Kidney (tissue), 14 donors: ENCODE measurements around the gene PRR7. TPM values are rescaled to one million over a fixed set of nuclear protein-coding genes. Genes with fewer than 3 reads are reported as not detected.
"Not testable (repeated sequence)": the region's sequence is repeated elsewhere in the genome, so short reads cannot be mapped to it uniquely, and the experiment has no call there.

Source experiments
- DNase-seq, 5 donors: peaks; one replicate each; pipeline ENCODE4 v3.0.0-alpha.2; 2013 to 2020
- FAIRE-seq: peaks from 2 replicates; lab custom pipeline; 2012; peaks lifted over from hg19 to GRCh38; lab: Jason Lieb, UNC
- H3K27ac ChIP-seq, 2 donors: one replicate each; pipeline ENCODE4 v1.7.0; 2013; ENCODE audit warnings: low read depth in 2 of 2, low read length in 2 of 2, inconsistent platforms in 1 of 2
- H3K27me3 ChIP-seq: one replicate; pipeline ENCODE4 v1.7.1; 2013; ENCODE audit warnings: low read length, inconsistent platforms; ENCODE audit not compliant: control insufficient read depth, insufficient read depth
- H3K36me3 ChIP-seq, 3 donors: one replicate each; pipeline versions ENCODE4 v1.7.0 to v1.7.1; 2013; ENCODE audit warnings: low read length in 3 of 3, control low read depth in 1 of 3, inconsistent platforms in 1 of 3; ENCODE audit not compliant: insufficient read depth in 3 of 3, control insufficient read depth in 2 of 3
- H3K4me1 ChIP-seq, 3 donors: one replicate each; pipeline versions ENCODE4 v1.7.0 to v1.7.1; 2013; ENCODE audit warnings: low read length in 3 of 3, inconsistent platforms in 1 of 3, low read depth in 1 of 3; ENCODE audit not compliant: control insufficient read depth in 2 of 3, insufficient read depth in 2 of 3
- H3K4me3 ChIP-seq, 3 donors: one replicate each; pipeline versions ENCODE4 v1.7.0 to v1.8.1; 2013; ENCODE audit warnings: low read length in 3 of 3, control low read depth in 1 of 3, inconsistent platforms in 1 of 3
- H3K9ac ChIP-seq, 3 donors: one replicate each; pipeline versions ENCODE4 v1.7.0 to v1.7.1; 2013; ENCODE audit warnings: low read length in 3 of 3, control low read depth in 1 of 3, inconsistent platforms in 1 of 3
- H3K9me3 ChIP-seq, 3 donors: one replicate each; pipeline versions ENCODE4 v1.7.0 to v1.7.1; 2013; ENCODE audit warnings: low read length in 3 of 3, control low read depth in 1 of 3, inconsistent platforms in 1 of 3; ENCODE audit not compliant: control insufficient read depth in 2 of 3, insufficient read depth in 1 of 3
- CTCF ChIP-seq: IDR thresholded peaks from 3 replicates; pipeline ENCODE4 v1.5.1; 2012; ENCODE audit warnings: mild to moderate bottlenecking, moderate library complexity, borderline replicate concordance; ENCODE audit not compliant: insufficient read depth; ENCODE audit errors: extremely low read depth
- intact Hi-C: fragments of 100-400 bp; cut with DNase I; formaldehyde crosslinking; loops from one replicate; pipeline ENCODE4 v1.11.1; 2022
- polyA plus RNA-seq: library from polyadenylated mRNA; stranded (reverse); fragments of 350-450 nt; fragmentation: Illumina TruSeq; extraction: RNeasy Lipid Tissue Mini Kit (QIAGEN cat#74804); gene quantifications from one replicate; pipeline ENCODE4 v1.2.3, GENCODE V29; 2014; ENCODE audit warnings: low read depth, low replicate concordance; ENCODE audit not compliant: insufficient read depth
- total RNA-seq: library from RNA; stranded (reverse); fragmentation: NEBNext Ultra II Directional; extraction: Animal tissue kit (Norgen Biotek cat#: 25700); gene quantifications from one replicate; pipeline ENCODE4 v1.2.1, GENCODE V29; 2021
- donor health status: control.
- donor health status: control.
- donor health status: control.
- donor health status: control.
- donor health status: control.
- donor health status: DM: yes; HTN: yes; CAD: no.
- donor health status: Normal renal cell carcinoma (clear cell type).

PRR7 gene
- total and polyA plus RNA-seq, 2 donors from 2014 or later: 1.6 to 5.5 TPM

GRCh38 chr5:177483994-177484901 is 37.6 kb downstream of the PRR7 start:
- no peaks in the 10 kb centered on the region for H3K9me3 ChIP-seq
- H3K36me3 ChIP-seq: no peaks in the 10 kb centered on the region
- no peaks in the 10 kb centered on the region for H3K27me3 ChIP-seq
- FAIRE-seq: no peak
- no peak for TF ChIP-seq CTCF
- peak in 1 of 5 donors; percentile 68 for DNase-seq
- intact Hi-C loops: no loop called here
- no peak overlapping the region for H3K27ac ChIP-seq
- H3K4me1 ChIP-seq: no peaks in the 10 kb centered on the region
- H3K4me3 ChIP-seq: no peak overlapping the region
- H3K9ac ChIP-seq: no peak overlapping the region

- peak in 1 of 5 donors; percentile 70 for DNase-seq
- no peaks in the 10 kb centered on the region for H3K9me3 ChIP-seq
- H3K4me1 ChIP-seq: no peaks in the 10 kb centered on the region
- no peaks in the 10 kb centered on the region for H3K27me3 ChIP-seq
- TF ChIP-seq CTCF: no peak
- no peak overlapping the region for H3K4me3 ChIP-seq
- no peaks in the 10 kb centered on the region for H3K36me3 ChIP-seq
- no peak for FAIRE-seq
- intact Hi-C loops: no loop called here
- H3K27ac ChIP-seq: no peak overlapping the region
- H3K9ac ChIP-seq: no peak overlapping the region
Observed at GRCh38 chr5:177484902-177485549, 38.4 kb downstream of the PRR7 start.

- H3K36me3 ChIP-seq, H3K4me3 ChIP-seq, DNase-seq, FAIRE-seq, intact Hi-C loops, H3K9ac ChIP-seq, H3K27ac ChIP-seq, H3K27me3 ChIP-seq, H3K9me3 ChIP-seq, H3K4me1 ChIP-seq: not testable (repeated sequence)
Observed at GRCh38 chr5:177485753-177486152, 39.1 kb downstream of the PRR7 start.

GRCh38 chr5:177486256-177486655 is 39.6 kb downstream of the PRR7 start:
- intact Hi-C loops: no loop called here
- Histone ChIP-seq H3K36me3 (no peaks in the 10 kb centered on the region), H3K4me1 (no peaks in the 10 kb centered on the region), H3K4me3 (no peak overlapping the region), H3K27ac (no peak overlapping the region), H3K9ac (no peak overlapping the region), H3K9me3 (no peaks in the 10 kb centered on the region), H3K27me3 (no peaks in the 10 kb centered on the region)
- FAIRE-seq (no peak), DNase-seq (no peak)
- TF ChIP-seq CTCF: no peak
